H9 (cell line): ENCODE data around the gene ZNF135. TPM values are rescaled to one million over a fixed set of nuclear protein-coding genes. Genes with fewer than 3 reads are reported as not detected.

Source experiments
- DNase-seq: peaks from one replicate; pipeline ENCODE4 v3.0.0-alpha.2; 2017
- H2AFZ ChIP-seq: one replicate; pipeline ENCODE4 v1.6.1; 2013; ENCODE audit warnings: mild to moderate bottlenecking, low read length, control low read depth, moderate library complexity
- H2AK5ac ChIP-seq: 2 replicates; pipeline ENCODE4 v1.6.1; 2013; ENCODE audit warnings: low read length, control low read depth, mixed read lengths; ENCODE audit not compliant: insufficient read length
- H2BK120ac ChIP-seq: one replicate; pipeline ENCODE4 v1.6.1; 2013; ENCODE audit warnings: low read depth, mild to moderate bottlenecking, low read length, control low read depth, inconsistent platforms; ENCODE audit not compliant: poor library complexity, severe bottlenecking
- H2BK12ac ChIP-seq: 2 replicates; pipeline ENCODE4 v1.6.1; 2013; ENCODE audit warnings: low read length, control low read depth, mixed read lengths, low read depth; ENCODE audit not compliant: insufficient read length
- H2BK15ac ChIP-seq: 2 replicates; pipeline ENCODE4 v1.6.1; 2013; ENCODE audit warnings: low read depth, low read length, control low read depth
- H2BK20ac ChIP-seq: one replicate; pipeline ENCODE4 v1.6.1; 2013; ENCODE audit warnings: low read depth, mild to moderate bottlenecking, low read length, control low read depth, inconsistent platforms; ENCODE audit not compliant: poor library complexity, severe bottlenecking
- H2BK5ac ChIP-seq: 2 replicates; pipeline ENCODE4 v1.6.1; 2013; ENCODE audit warnings: low read length, control low read depth, mixed read lengths; ENCODE audit not compliant: insufficient read length
- H3K14ac ChIP-seq: 2 replicates; pipeline ENCODE4 v1.6.1; 2013; ENCODE audit warnings: low read length, control low read depth; ENCODE audit not compliant: insufficient read depth
- H3K18ac ChIP-seq: 2 replicates; pipeline ENCODE4 v1.6.1; 2013; ENCODE audit warnings: low read depth, mild to moderate bottlenecking, mixed read lengths, low read length, control low read depth; ENCODE audit not compliant: insufficient read length
- H3K23ac ChIP-seq: 2 replicates; pipeline ENCODE4 v1.6.1; 2013; ENCODE audit warnings: low read length, control low read depth, mixed read lengths, low read depth; ENCODE audit not compliant: insufficient read length
- H3K23me2 ChIP-seq: 2 replicates; pipeline ENCODE4 v1.6.1; 2013; ENCODE audit warnings: low read depth, mild to moderate bottlenecking, mixed read lengths, low read length, control low read depth; ENCODE audit not compliant: insufficient read length, poor library complexity, severe bottlenecking
- H3K27ac ChIP-seq: 2 replicates; pipeline ENCODE4 v1.5.1; 2013; ENCODE audit warnings: low read length, control low read depth, mixed read lengths, low read depth; ENCODE audit not compliant: insufficient read length
- H3K27me3 ChIP-seq: 2 replicates; pipeline ENCODE4 v1.6.1; 2013; ENCODE audit warnings: low read length, control low read depth, inconsistent platforms; ENCODE audit not compliant: insufficient read depth
- H3K4ac ChIP-seq: 2 replicates; pipeline ENCODE4 v1.6.1; 2013; ENCODE audit warnings: low read depth, mild to moderate bottlenecking, control low read depth, inconsistent platforms, low read length, moderate library complexity
- H3K4me1 ChIP-seq: 2 replicates; pipeline ENCODE4 v1.6.1; 2013; ENCODE audit warnings: low read length, control low read depth, inconsistent platforms; ENCODE audit not compliant: insufficient read depth
- H3K4me2 ChIP-seq: 2 replicates; pipeline ENCODE4 v1.6.1; 2013; ENCODE audit warnings: low read length, control low read depth, mixed read lengths; ENCODE audit not compliant: insufficient read length, insufficient read depth
- H3K56ac ChIP-seq: 2 replicates; pipeline ENCODE4 v1.6.1; 2013; ENCODE audit warnings: low read depth, mild to moderate bottlenecking, mixed read lengths, low read length, control low read depth; ENCODE audit not compliant: insufficient read length
- H3K79me1 ChIP-seq: 2 replicates; pipeline ENCODE4 v1.6.1; 2013; ENCODE audit warnings: low read depth, mild to moderate bottlenecking, moderate library complexity, low read length, control low read depth, inconsistent platforms; ENCODE audit not compliant: insufficient read depth, poor library complexity, severe bottlenecking
- H3K79me2 ChIP-seq: 2 replicates; pipeline ENCODE4 v1.6.1; 2013; ENCODE audit warnings: low read length, control low read depth, inconsistent platforms; ENCODE audit not compliant: insufficient read depth
- H3K9ac ChIP-seq: 2 replicates; pipeline ENCODE4 v1.6.1; 2013; ENCODE audit warnings: low read length, control low read depth, mixed read lengths; ENCODE audit not compliant: insufficient read length; ENCODE audit errors: extremely low read depth
- H3K9me3 ChIP-seq: one replicate; pipeline ENCODE4 v1.6.1; 2013; ENCODE audit warnings: low read depth, low read length, inconsistent platforms; ENCODE audit not compliant: control insufficient read depth
- H3T11ph ChIP-seq: one replicate; pipeline ENCODE4 v1.6.1; 2013; ENCODE audit warnings: mild to moderate bottlenecking, low read length, control low read depth, inconsistent platforms
- H4K20me1 ChIP-seq: one replicate; pipeline ENCODE4 v1.6.1; 2013; ENCODE audit not compliant: control insufficient read depth, insufficient read length, insufficient read depth
- H4K5ac ChIP-seq: 2 replicates; pipeline ENCODE4 v1.6.1; 2013; ENCODE audit warnings: low read depth, mild to moderate bottlenecking, mixed read lengths, low read length, control low read depth; ENCODE audit not compliant: insufficient read length
- H4K8ac ChIP-seq: replicated peaks from 2 replicates; pipeline ENCODE4 v1.6.1; 2013; ENCODE audit warnings: low read length, control low read depth, mixed read lengths, low read depth; ENCODE audit not compliant: insufficient read length
- H4K91ac ChIP-seq: 2 replicates; pipeline ENCODE4 v1.6.1; 2013; ENCODE audit warnings: low read depth, mild to moderate bottlenecking, moderate library complexity, mixed read lengths, low read length, control low read depth; ENCODE audit not compliant: insufficient read length
- H3K27ac Mint-ChIP-seq, 3 experiments: 2 replicates in 2 of 3; 3 replicates in 1 of 3; pipeline ENCODE4 v1.8.0; 2020 to 2021; ENCODE audit warnings: mixed read lengths in 3 of 3, mild to moderate bottlenecking in 1 of 3, moderate library complexity in 1 of 3
- H3K27me3 Mint-ChIP-seq: 2 replicates; pipeline ENCODE4 v1.8.0; 2021; ENCODE audit warnings: low read depth, mild to moderate bottlenecking, moderate library complexity, mixed read lengths
- H3K36me3 Mint-ChIP-seq, 3 experiments: 2 replicates in 2 of 3; 3 replicates in 1 of 3; pipeline ENCODE4 v1.8.0; 2020 to 2021; ENCODE audit warnings: low read depth in 3 of 3, mixed read lengths in 3 of 3; ENCODE audit not compliant: insufficient read depth in 1 of 3
- H3K4me1 Mint-ChIP-seq, 2 experiments: 2 replicates each; pipeline ENCODE4 v1.8.0; 2020; ENCODE audit warnings: mixed read lengths in 2 of 2
- H3K4me3 Mint-ChIP-seq, 2 experiments: 2 replicates in 1 of 2; 3 replicates in 1 of 2; pipeline ENCODE4 v1.8.0; 2020 to 2021; ENCODE audit warnings: mild to moderate bottlenecking in 2 of 2, mixed read lengths in 2 of 2, moderate library complexity in 1 of 2
- H3K9me3 Mint-ChIP-seq, 2 experiments: 2 replicates in 1 of 2; 3 replicates in 1 of 2; pipeline ENCODE4 v1.8.0; 2020; ENCODE audit warnings: mild to moderate bottlenecking in 2 of 2, mixed read lengths in 2 of 2, moderate library complexity in 1 of 2
- WGBS: extraction: QIAGEN DNeasy Blood & Tissue Kit; methylation state at CpG from one replicate; pipeline ENCODE4 v1.1.7; 2013; ENCODE audit warnings: missing lambda C conversion rate, low lambda C conversion rate, mixed read lengths; ENCODE audit not compliant: insufficient read length; ENCODE audit errors: extremely low coverage; 5-methylcytosine and 5-hydroxymethylcytosine counted together
- total RNA-seq: library from RNA; stranded (reverse); gene quantifications from 2 replicates; pipeline ENCODE4 v1.2.1, GENCODE V29; 2021
- TF ChIP-seq, protein P1 (sequence below): fragments of 200-600 bp; sonication (generic); conservative IDR thresholded peaks from 3 replicates; pipeline ENCODE4 v1.8.0; 2021; ENCODE audit warnings: antibody characterized with exemption, mild to moderate bottlenecking

The ZNF135 gene
- total RNA-seq, 1 experiment from 2014 or later, result 4.7 TPM

- Histone ChIP-seq H3K9me3 (no peaks in the 10 kb centered on the region), H3K56ac (no peak overlapping the region), H4K20me1 (no peaks in the 10 kb centered on the region), H2BK5ac (no peak overlapping the region), H2BK15ac (no peak overlapping the region), H3K23ac (no peak overlapping the region), H3K23me2 (peaks cover 3% of the 10 kb centered on the region), H2BK120ac (no peak overlapping the region), H3K14ac (no peak overlapping the region), H4K91ac (no peak overlapping the region), H3T11ph (no peak overlapping the region), H3K18ac (no peak overlapping the region), H4K5ac (no peak overlapping the region), H2BK12ac (no peak overlapping the region), H3K27ac (no peak overlapping the region), H2AFZ (no peak overlapping the region), H3K27me3 (no peaks in the 10 kb centered on the region), H4K8ac (no peak overlapping the region), H3K4me1 (peaks cover 4% of the 10 kb centered on the region; the same call in 1 of the 2 replicates), H3K4me2 (no peak overlapping the region), H3K79me2 (no peaks in the 10 kb centered on the region), H3K79me1 (no peaks in the 10 kb centered on the region), H2BK20ac (no peak overlapping the region), H2AK5ac (no peak overlapping the region), H3K4ac (no peak overlapping the region; the same call in 1 of the 2 replicates), H3K9ac (no peak overlapping the region)
- H3K9me3 Mint-ChIP-seq, result peaks cover 63 to 64% of the 10 kb centered on the region in 2 experiments
- TF ChIP-seq, protein P1, sequence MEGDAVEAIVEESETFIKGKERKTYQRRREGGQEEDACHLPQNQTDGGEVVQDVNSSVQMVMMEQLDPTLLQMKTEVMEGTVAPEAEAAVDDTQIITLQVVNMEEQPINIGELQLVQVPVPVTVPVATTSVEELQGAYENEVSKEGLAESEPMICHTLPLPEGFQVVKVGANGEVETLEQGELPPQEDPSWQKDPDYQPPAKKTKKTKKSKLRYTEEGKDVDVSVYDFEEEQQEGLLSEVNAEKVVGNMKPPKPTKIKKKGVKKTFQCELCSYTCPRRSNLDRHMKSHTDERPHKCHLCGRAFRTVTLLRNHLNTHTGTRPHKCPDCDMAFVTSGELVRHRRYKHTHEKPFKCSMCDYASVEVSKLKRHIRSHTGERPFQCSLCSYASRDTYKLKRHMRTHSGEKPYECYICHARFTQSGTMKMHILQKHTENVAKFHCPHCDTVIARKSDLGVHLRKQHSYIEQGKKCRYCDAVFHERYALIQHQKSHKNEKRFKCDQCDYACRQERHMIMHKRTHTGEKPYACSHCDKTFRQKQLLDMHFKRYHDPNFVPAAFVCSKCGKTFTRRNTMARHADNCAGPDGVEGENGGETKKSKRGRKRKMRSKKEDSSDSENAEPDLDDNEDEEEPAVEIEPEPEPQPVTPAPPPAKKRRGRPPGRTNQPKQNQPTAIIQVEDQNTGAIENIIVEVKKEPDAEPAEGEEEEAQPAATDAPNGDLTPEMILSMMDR, result no peak
- no peak overlapping the region for H3K4me3 Mint-ChIP-seq
- WGBS, result no CpG with 5 or more reads among the region's 8 CpGs
- no peak overlapping the region for H3K27ac Mint-ChIP-seq
- H3K4me1 Mint-ChIP-seq, result peaks cover 10 to 20% of the 10 kb centered on the region in 2 experiments
- H3K27me3 Mint-ChIP-seq, result peaks cover 15% of the 10 kb centered on the region
- peaks cover 13 to 27% (median 19%) of the 10 kb centered on the region in 3 experiments; a peak in 6 of 7 replicates for H3K36me3 Mint-ChIP-seq
- DNase-seq, result no peak
Measured at GRCh38 chr19:58056861-58057260, 2.2 kb upstream of the ZNF135 start.
